IPS DF 6.9 (cell line): ENCODE results near the gene TRAPPC14.
A peak's percentile ranks its signal among the peaks of the same experiment; 100 is the strongest.
"Not testable (repeated sequence)": the region's sequence is repeated elsewhere in the genome, so short reads cannot be mapped to it uniquely, and the experiment has no call there.

Experiments used
- DNase-seq: peaks from one replicate; pipeline ENCODE4 v3.0.0-alpha.2; 2013; ENCODE audit warnings: low read depth, low spot score
- H3K27ac ChIP-seq: one replicate; pipeline ENCODE4 v1.5.1; 2013; ENCODE audit warnings: low read length, control low read depth
- H3K27me3 ChIP-seq: 2 replicates; pipeline ENCODE4 v1.6.1; 2013; ENCODE audit warnings: mild to moderate bottlenecking, low read length; ENCODE audit not compliant: control insufficient read depth, insufficient read depth
- H3K36me3 ChIP-seq: 2 replicates; pipeline ENCODE4 v1.6.1; 2013; ENCODE audit warnings: low read length; ENCODE audit not compliant: control insufficient read depth, insufficient read depth
- H3K4me1 ChIP-seq: 2 replicates; pipeline ENCODE4 v1.6.1; 2013; ENCODE audit warnings: low read length; ENCODE audit not compliant: control insufficient read depth, insufficient read depth
- H3K4me3 ChIP-seq: 2 replicates; pipeline ENCODE4 v1.5.1; 2013; ENCODE audit warnings: mild to moderate bottlenecking, low read length
- H3K9me3 ChIP-seq: 2 replicates; pipeline ENCODE4 v1.6.1; 2013; ENCODE audit warnings: low read length, inconsistent platforms; ENCODE audit not compliant: control insufficient read depth, insufficient read depth
- WGBS: extraction: QIAGEN DNeasy Blood & Tissue Kit; methylation state at CpG from one replicate; pipeline ENCODE4 v1.1.7; 2013; ENCODE audit warnings: mixed read lengths, missing lambda C conversion rate; ENCODE audit not compliant: insufficient read length, insufficient coverage; 5-methylcytosine and 5-hydroxymethylcytosine counted together

The TRAPPC14 gene

DNA sequence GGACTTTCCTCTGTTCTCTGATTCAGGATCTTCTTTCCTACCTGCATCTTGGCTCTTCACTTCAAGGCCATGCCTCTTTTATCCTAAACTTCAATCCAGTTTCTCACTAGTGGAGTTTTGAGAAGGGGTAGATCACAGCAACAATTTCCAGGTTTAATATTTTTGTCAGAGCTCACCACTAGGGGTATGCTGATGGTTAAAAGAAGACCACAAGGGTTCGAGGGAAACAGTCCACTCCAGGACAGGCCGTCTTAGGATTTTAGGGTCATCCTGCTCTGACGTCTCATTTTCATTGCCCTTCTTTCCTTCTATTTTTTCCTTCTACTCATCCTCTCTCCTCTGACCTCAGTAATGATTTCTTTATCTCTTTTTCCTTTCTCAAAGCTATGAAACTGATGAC, 30.5 kb upstream of the TRAPPC14 start:
- DNase-seq, result no peak
- H3K36me3 ChIP-seq, result no peaks in the 10 kb centered on the region
- no peak overlapping the region for H3K4me3 ChIP-seq
- no peak overlapping the region for H3K27ac ChIP-seq
- no peaks in the 10 kb centered on the region for H3K9me3 ChIP-seq
- no peaks in the 10 kb centered on the region for H3K4me1 ChIP-seq
- no peaks in the 10 kb centered on the region for H3K27me3 ChIP-seq
- WGBS, result no CpG with 5 or more reads among the region's 3 CpGs

DNA sequence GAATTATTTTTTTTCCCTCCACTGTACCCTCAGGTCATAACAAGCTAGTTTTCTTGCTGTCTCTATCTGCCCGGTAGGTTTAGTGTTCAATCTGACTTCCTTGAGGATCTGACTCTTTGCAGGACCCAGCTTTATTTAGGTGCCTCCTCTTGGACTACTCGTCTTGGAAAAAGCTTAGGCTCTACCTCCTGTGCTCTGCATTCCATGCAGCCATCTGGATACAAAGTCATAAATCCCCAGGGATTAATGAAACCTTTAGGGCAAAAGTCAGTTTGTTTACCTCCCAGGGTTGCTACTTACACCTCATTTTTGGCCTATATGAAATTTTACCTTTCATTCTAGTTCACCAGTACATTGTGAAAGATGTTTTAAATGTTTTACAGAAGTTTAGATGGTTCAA, 27.2 kb upstream of the TRAPPC14 start:
- WGBS, result no CpG with 5 or more reads among the region's 2 CpGs
- H3K27ac ChIP-seq, result no peak overlapping the region
- H3K27me3 ChIP-seq, result no peaks in the 10 kb centered on the region
- no peak overlapping the region for H3K4me3 ChIP-seq
- no peaks in the 10 kb centered on the region for H3K36me3 ChIP-seq
- H3K9me3 ChIP-seq, result no peaks in the 10 kb centered on the region
- no peaks in the 10 kb centered on the region for H3K4me1 ChIP-seq
- DNase-seq, result no peak

DNA sequence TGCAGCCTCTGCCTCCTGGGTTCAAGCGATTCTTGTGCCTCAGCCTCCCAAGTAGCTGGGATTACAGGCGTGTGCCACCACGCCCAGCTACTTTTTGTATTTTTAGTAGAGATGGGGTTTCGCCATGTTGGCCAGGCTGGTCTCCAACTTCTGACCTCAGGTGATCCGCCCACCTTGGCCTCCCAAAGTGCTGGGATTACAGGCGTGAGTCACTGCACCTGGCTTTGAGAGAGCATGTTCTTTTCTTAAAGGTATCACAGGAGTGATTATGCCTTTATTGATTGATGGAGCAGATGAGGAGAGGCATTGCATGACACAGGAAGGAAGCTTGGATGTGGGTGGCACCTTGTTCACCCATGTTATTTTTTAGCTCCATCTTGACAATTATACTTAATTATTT, 24.6 kb upstream of the TRAPPC14 start:
- H3K36me3 ChIP-seq, H3K4me1 ChIP-seq, H3K4me3 ChIP-seq, H3K27me3 ChIP-seq, H3K27ac ChIP-seq, DNase-seq, H3K9me3 ChIP-seq: not testable (repeated sequence)
- WGBS, result no CpG with 5 or more reads among the region's 6 CpGs

DNA sequence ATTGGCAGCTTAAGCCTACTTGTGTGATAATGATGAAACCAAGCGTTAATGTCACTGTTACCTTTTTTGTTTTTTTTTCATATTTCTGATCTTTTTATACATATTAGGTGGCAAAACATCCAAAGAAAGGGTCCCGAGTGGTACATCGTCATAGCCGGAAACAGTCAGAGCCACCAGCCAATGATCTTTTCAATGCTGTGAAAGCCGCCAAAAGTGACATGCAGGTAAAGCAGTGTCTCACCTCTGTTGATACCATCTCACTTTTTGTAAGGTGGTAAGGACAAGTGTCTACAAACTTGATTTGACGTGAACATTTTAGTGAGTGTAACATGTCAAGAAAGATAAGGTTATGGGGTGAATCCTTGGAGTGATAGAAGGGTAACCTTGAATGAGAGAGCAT, 24.1 kb upstream of the TRAPPC14 start:
- not testable (repeated sequence) for H3K36me3 ChIP-seq, H3K4me1 ChIP-seq, H3K27ac ChIP-seq, H3K4me3 ChIP-seq, H3K9me3 ChIP-seq, DNase-seq, H3K27me3 ChIP-seq
- WGBS, result no CpG with 5 or more reads among the region's 6 CpGs

DNA sequence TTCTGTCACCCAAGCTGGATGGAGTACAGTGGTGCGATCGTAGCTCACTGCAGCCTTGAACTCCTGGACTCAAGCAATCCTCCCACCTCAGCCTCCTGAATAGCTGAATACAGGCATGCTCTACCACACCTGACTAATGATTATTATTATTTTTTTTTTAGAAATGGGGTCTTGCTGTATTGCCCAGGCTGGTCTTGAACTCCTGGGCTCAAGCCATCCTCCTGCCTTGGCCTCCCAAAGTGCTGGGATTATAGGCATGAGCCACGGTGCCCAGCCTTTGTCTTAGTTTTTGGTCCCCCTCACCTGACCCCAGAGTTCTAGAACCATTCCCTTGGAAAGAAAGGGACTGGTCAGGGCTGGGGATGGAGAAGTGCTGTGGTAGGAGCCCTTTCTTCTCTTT, 21.6 kb upstream of the TRAPPC14 start:
- not testable (repeated sequence) for H3K27ac ChIP-seq, H3K36me3 ChIP-seq, H3K4me1 ChIP-seq, H3K27me3 ChIP-seq, H3K4me3 ChIP-seq, DNase-seq, H3K9me3 ChIP-seq
- WGBS, result no CpG with 5 or more reads among the region's 3 CpGs

DNA sequence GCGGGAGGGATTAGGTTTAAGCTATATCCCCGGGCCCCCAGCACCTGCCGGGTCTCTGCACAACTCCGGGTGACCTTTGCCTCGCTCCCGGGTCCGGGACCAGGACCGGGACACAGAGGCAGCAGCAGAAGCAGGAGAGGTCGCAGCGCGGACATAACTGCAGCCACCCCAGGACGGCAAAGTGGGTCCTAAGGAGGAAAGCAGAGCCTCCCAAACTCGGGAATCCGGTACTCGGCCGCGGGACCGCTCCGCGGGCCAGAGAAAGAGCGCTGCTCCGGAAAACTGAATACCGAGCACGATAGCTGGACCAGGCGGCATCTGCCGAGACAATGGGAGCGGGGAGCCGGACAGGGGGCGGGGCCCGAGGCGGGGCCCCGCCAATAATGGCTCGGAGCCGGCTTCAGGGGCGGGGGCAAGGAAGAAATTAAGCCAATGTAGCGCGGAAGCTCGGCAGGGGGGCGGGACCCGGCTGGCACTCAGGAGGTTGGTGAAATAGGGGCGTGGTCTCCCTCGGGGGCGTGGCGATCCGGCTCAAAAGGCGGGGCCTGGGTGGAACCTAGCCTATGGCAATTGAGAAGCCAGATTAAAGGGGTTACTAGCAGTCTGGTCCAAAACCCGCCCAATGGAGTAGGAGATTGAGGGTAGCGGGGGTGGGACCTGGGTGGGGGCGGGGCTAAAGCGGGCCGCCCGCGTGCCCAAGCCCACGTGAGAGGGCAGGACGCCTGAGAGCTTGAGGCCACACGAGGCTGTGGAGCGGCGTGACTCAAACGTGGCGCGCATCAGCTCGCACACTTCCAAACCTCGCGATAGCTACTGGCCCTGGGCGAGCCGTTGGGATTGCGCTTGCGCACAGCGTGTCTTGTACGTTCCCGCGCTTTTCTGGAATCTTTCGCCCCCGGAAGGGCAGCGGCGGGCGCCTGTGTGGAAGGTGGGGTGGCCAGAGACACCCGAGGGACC, 18.8 kb upstream of the TRAPPC14 start, which contains the start of the genes GPC2 and STAG3:
Gene GPC2 (minus strand): TSS at position 337 of the 957 bp plus-strand sequence. CDS start 182 bp downstream, at position 155.
Gene STAG3 (plus strand): TSS at position 874 of the 957 bp plus-strand sequence. CDS start 2,639 bp downstream, outside the sequence.
- H3K4me1 ChIP-seq, result peaks cover 2% of the 10 kb centered on the region
- no peak within 1 kb of the TSS for H3K27ac ChIP-seq
- H3K36me3 ChIP-seq, result peaks cover 5% of the 10 kb centered on the region

GRCh38 chr7:100176096-100177044, 17.8 kb upstream of the TRAPPC14 start:
- peak overlapping the region; percentile 74; the same call in 1 of the 2 replicates for H3K4me3 ChIP-seq
- no CpG with 5 or more reads among the region's 14 CpGs for WGBS
- H3K27me3 ChIP-seq, result no peaks in the 10 kb centered on the region
- H3K27ac ChIP-seq, result no peak overlapping the region
- peaks cover 5% of the 10 kb centered on the region for H3K36me3 ChIP-seq
- no peak for DNase-seq
- peaks cover 2% of the 10 kb centered on the region for H3K4me1 ChIP-seq
- H3K9me3 ChIP-seq, result no peaks in the 10 kb centered on the region

More for the DNA sequence above, 18.8 kb upstream of the TRAPPC14 start, which contains the start of the genes GPC2 and STAG3:
- Histone ChIP-seq H3K9me3 (no peaks in the 10 kb centered on the region), H3K4me3 (peak within 1 kb of the TSS; percentile 74), H3K27me3 (no peaks in the 10 kb centered on the region)
- WGBS, result no CpG with 5 or more reads among the region's 78 CpGs
- peak; percentile 94 for DNase-seq

DNA sequence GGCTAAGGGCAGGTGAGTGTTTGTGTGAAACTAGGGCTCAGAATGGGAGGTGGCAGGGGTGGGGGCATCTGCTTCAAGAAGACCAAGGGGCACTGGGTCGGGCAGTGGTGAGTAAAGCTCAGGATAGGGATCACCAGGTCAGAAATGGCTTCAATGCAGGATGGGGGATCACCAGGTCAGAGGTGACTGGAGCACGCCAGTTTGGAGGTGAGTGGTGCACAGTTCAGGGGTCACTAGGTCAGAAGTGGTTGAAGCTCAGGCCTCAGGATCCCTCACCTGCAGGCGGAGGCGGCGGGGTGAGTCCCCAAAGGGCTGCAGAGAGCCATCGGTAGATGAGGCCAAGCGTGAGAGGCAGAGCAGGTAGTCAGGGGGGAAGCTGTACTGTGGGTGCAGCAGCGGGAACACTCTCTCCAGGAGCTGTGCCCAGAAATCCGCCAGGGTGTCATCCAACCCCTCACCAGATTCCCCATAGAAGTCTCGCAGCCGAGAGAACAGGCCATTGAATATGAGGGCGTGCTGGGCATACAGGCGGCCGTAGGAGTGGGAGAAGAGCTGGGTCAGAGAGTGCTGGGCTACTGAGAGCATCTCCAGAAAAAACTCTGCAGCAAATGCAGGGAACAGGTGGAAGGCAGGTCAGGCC, 16.9 kb upstream of the TRAPPC14 start:
- Histone ChIP-seq H3K4me1 (peaks cover 2% of the 10 kb centered on the region), H3K9me3 (no peaks in the 10 kb centered on the region), H3K4me3 (no peak overlapping the region), H3K27ac (no peak overlapping the region), H3K36me3 (peaks cover 5% of the 10 kb centered on the region), H3K27me3 (no peaks in the 10 kb centered on the region)
- DNase-seq, result no peak
- WGBS, result no CpG with 5 or more reads among the region's 14 CpGs

- H3K4me1 ChIP-seq, result peaks cover 4% of the 10 kb centered on the region
- DNase-seq, result no peak
- H3K27me3 ChIP-seq, result no peaks in the 10 kb centered on the region
- H3K9me3 ChIP-seq, result no peaks in the 10 kb centered on the region
- H3K27ac ChIP-seq, result no peak overlapping the region
- peaks cover 5% of the 10 kb centered on the region for H3K36me3 ChIP-seq
- H3K4me3 ChIP-seq, result no peak overlapping the region
- WGBS, result no CpG with 5 or more reads among the region's 5 CpGs
Observed at GRCh38 chr7:100174582-100174981, 16.1 kb upstream of the TRAPPC14 start.
